CD4-positive, alpha-beta T cell treated with Interleukin-21 for 1 hour (primary cell): ENCODE measurements around the gene UBAC2.

ENCODE experiments used
- DNase-seq: peaks from one replicate; pipeline ENCODE4 v3.0.0-alpha.2; 2020

UBAC2 gene

GRCh38 chr13:99299256-99299919 lies 98.7 kb downstream of the UBAC2 start:
- no peak for DNase-seq

GRCh38 chr13:99299920-99300341 lies 99.3 kb downstream of the UBAC2 start:
- no peak for DNase-seq

- DNase-seq = no peak
Measured at GRCh38 chr13:99301056-99301838, 100.6 kb downstream of the UBAC2 start.

- no peak for DNase-seq
Measured at GRCh38 chr13:99301913-99302636, 101.4 kb downstream of the UBAC2 start.

GRCh38 chr13:99302637-99303505 lies 102.2 kb downstream of the UBAC2 start:
- DNase-seq = no peak

- peak; percentile 67 for DNase-seq
Measured at GRCh38 chr13:99303863-99304521, 103.3 kb downstream of the UBAC2 start.

- DNase-seq = no peak
Measured at GRCh38 chr13:99304541-99304940, 103.9 kb downstream of the UBAC2 start.

GRCh38 chr13:99305158-99305557 lies 104.5 kb downstream of the UBAC2 start:
- no peak for DNase-seq

GRCh38 chr13:99305566-99305965 lies 104.9 kb downstream of the UBAC2 start:
- DNase-seq = no peak

- peak; percentile 87 for DNase-seq
Measured at GRCh38 chr13:99307247-99307646, 106.6 kb downstream of the UBAC2 start, which contains the start of gene GPR183. GPR183 (minus strand) TSS chr13:99307399; CDS start chr13:99296145, 11,254 bp downstream.

GRCh38 chr13:99307648-99308339 lies 107.1 kb downstream of the UBAC2 start:
- no peak for DNase-seq

- DNase-seq = no peak
Measured at GRCh38 chr13:99308471-99309087, 107.9 kb downstream of the UBAC2 start.

GRCh38 chr13:99310382-99311031 lies 109.9 kb downstream of the UBAC2 start:
- DNase-seq = no peak

- no peak for DNase-seq
Measured at GRCh38 chr13:99311137-99311536, 110.5 kb downstream of the UBAC2 start.

- DNase-seq = no peak
Measured at GRCh38 chr13:99311748-99312492, 111.3 kb downstream of the UBAC2 start.

GRCh38 chr13:99312493-99312883 lies 111.8 kb downstream of the UBAC2 start:
- DNase-seq = no peak

GRCh38 chr13:99313501-99313900 lies 112.8 kb downstream of the UBAC2 start:
- DNase-seq = no peak

- no peak for DNase-seq
Measured at GRCh38 chr13:99313941-99314340, 113.3 kb downstream of the UBAC2 start.

- DNase-seq = peak; percentile 83
Measured at GRCh38 chr13:99314640-99315176, 114.1 kb downstream of the UBAC2 start.
